Gastroesophageal sphincter (tissue), 3 donors: ENCODE data around the gene SV2C.

Experiments used
- CTCF ChIP-seq, 4 experiments: fragments of 200-600 bp in 2 of 4; fragments of 450-650 bp in 2 of 4; sonication (generic) in 1 of 4; IDR thresholded peaks; one replicate each; pipeline ENCODE4 v1.5.1; 2017 to 2019; ENCODE audit warnings: antibody characterized with exemption in 4 of 4, mild to moderate bottlenecking in 2 of 4, moderate library complexity in 2 of 4
- POLR2A ChIP-seq, 2 donors: fragments of 450-650 bp; IDR thresholded peaks; one replicate each; pipeline ENCODE4 v1.6.1; 2017; ENCODE audit warnings: antibody characterized with exemption in 2 of 2, mild to moderate bottlenecking in 2 of 2, moderate library complexity in 1 of 2
- POLR2AphosphoS5 ChIP-seq: sonication (generic); formaldehyde crosslinking; IDR thresholded peaks from one replicate; pipeline ENCODE4 v1.6.1; 2017; ENCODE audit warnings: antibody characterized with exemption

GRCh38 chr5:76332102-76332501 is 248.9 kb downstream of the SV2C start:
- no peak for TF ChIP-seq POLR2A (IDR thresholded peaks at IDR 0.05)
- no peak for TF ChIP-seq POLR2AphosphoS5
- no peak for TF ChIP-seq CTCF (IDR thresholded peaks at IDR 0.05)
